Neuronal stem cell (in vitro differentiated cells): ENCODE measurements around the gene CLASP1.

Source experiments
- DNase-seq: peaks from one replicate; pipeline ENCODE4 v3.0.0-alpha.2; 2013; ENCODE audit warnings: low spot score
- H2AFZ ChIP-seq: one replicate; pipeline ENCODE4 v1.6.1; 2013; ENCODE audit warnings: mild to moderate bottlenecking, low read length, inconsistent platforms
- H2AK5ac ChIP-seq: 2 replicates; pipeline ENCODE4 v1.6.1; 2013; ENCODE audit warnings: low read depth, mild to moderate bottlenecking, inconsistent platforms, low read length, moderate library complexity, mixed read lengths
- H2BK120ac ChIP-seq: 2 replicates; pipeline ENCODE4 v1.6.1; 2013; ENCODE audit warnings: low read depth, mild to moderate bottlenecking, inconsistent platforms, low read length, moderate library complexity, mixed read lengths
- H2BK12ac ChIP-seq: one replicate; pipeline ENCODE4 v1.6.1; 2013; ENCODE audit warnings: low read length, inconsistent platforms
- H2BK15ac ChIP-seq: 2 replicates; pipeline ENCODE4 v1.6.1; 2013; ENCODE audit warnings: mild to moderate bottlenecking, low read length, inconsistent platforms, mixed read lengths
- H2BK5ac ChIP-seq: one replicate; pipeline ENCODE4 v1.6.1; 2013; ENCODE audit warnings: inconsistent platforms, mild to moderate bottlenecking, low read length, moderate library complexity
- H3K14ac ChIP-seq: one replicate; pipeline ENCODE4 v1.6.1; 2013; ENCODE audit warnings: low read length, inconsistent platforms
- H3K18ac ChIP-seq: 2 replicates; pipeline ENCODE4 v1.6.1; 2013; ENCODE audit warnings: low read length, inconsistent platforms
- H3K23ac ChIP-seq: 2 replicates; pipeline ENCODE4 v1.6.1; 2013; ENCODE audit warnings: low read depth, mild to moderate bottlenecking, mixed read lengths, low read length, inconsistent platforms; ENCODE audit not compliant: poor library complexity
- H3K27ac ChIP-seq: replicated peaks from 3 replicates; pipeline ENCODE4 v1.5.1; 2013; ENCODE audit warnings: low read length, inconsistent platforms
- H3K27me3 ChIP-seq, 3 experiments: 2 replicates each; pipeline ENCODE4 v1.6.1; 2013; ENCODE audit warnings: low read length in 3 of 3, mild to moderate bottlenecking in 2 of 3, inconsistent platforms in 1 of 3, low read depth in 1 of 3, mixed read lengths in 1 of 3, moderate library complexity in 1 of 3; ENCODE audit not compliant: control insufficient read depth in 3 of 3, insufficient read depth in 3 of 3
- H3K36me3 ChIP-seq, 2 donors: replicated peaks in 1 of 2; 2 replicates each; pipeline ENCODE4 v1.6.1; 2013; ENCODE audit warnings: low read length in 2 of 2; ENCODE audit not compliant: control insufficient read depth in 2 of 2, insufficient read depth in 2 of 2
- H3K4ac ChIP-seq: 2 replicates; pipeline ENCODE4 v1.6.1; 2013; ENCODE audit warnings: inconsistent platforms, mild to moderate bottlenecking, low read length, moderate library complexity
- H3K4me1 ChIP-seq, 2 donors: 1 replicate in 1 of 2; 2 replicates in 1 of 2; pipeline ENCODE4 v1.6.1; 2013; ENCODE audit warnings: low read length in 2 of 2, low read depth in 1 of 2; ENCODE audit not compliant: control insufficient read depth in 2 of 2, insufficient read depth in 1 of 2
- H3K4me2 ChIP-seq: one replicate; pipeline ENCODE4 v1.6.1; 2013; ENCODE audit warnings: mild to moderate bottlenecking, low read length, inconsistent platforms; ENCODE audit not compliant: insufficient read depth, poor library complexity, severe bottlenecking
- H3K4me3 ChIP-seq, 2 donors: 2 replicates each; pipeline ENCODE4 v1.5.1; 2013; ENCODE audit warnings: low read length in 2 of 2, mild to moderate bottlenecking in 2 of 2, inconsistent platforms in 1 of 2, moderate library complexity in 1 of 2
- H3K79me1 ChIP-seq: one replicate; pipeline ENCODE4 v1.6.1; 2013; ENCODE audit warnings: low read depth, mild to moderate bottlenecking, inconsistent platforms, low read length, moderate library complexity
- H3K9ac ChIP-seq: one replicate; pipeline ENCODE4 v1.6.1; 2013; ENCODE audit warnings: mild to moderate bottlenecking, low read depth, low read length, inconsistent platforms; ENCODE audit not compliant: poor library complexity
- H3K9me3 ChIP-seq, 2 donors: replicated peaks in 1 of 2; 2 replicates each; pipeline versions ENCODE3 to v1.6.1; 2013; ENCODE audit warnings: low read length in 2 of 2, mild to moderate bottlenecking in 2 of 2, inconsistent platforms in 1 of 2, low read depth in 1 of 2, mixed read lengths in 1 of 2, moderate library complexity in 1 of 2; ENCODE audit not compliant: control insufficient read depth in 2 of 2, insufficient read depth in 1 of 2
- H4K8ac ChIP-seq: one replicate; pipeline ENCODE4 v1.6.1; 2013; ENCODE audit warnings: low read depth, mild to moderate bottlenecking, inconsistent platforms, low read length, moderate library complexity
- H4K91ac ChIP-seq: one replicate; pipeline ENCODE4 v1.6.1; 2013; ENCODE audit warnings: low read length, low read depth, mild to moderate bottlenecking, inconsistent platforms; ENCODE audit not compliant: poor library complexity
- WGBS, 2 donors: extraction: QIAGEN DNeasy Blood & Tissue Kit; methylation state at CpG; one replicate each; pipeline ENCODE4 v1.1.7; 2013; ENCODE audit warnings: missing lambda C conversion rate in 2 of 2, mixed read lengths in 1 of 2; ENCODE audit not compliant: insufficient read length in 2 of 2, insufficient replicate concordance in 1 of 2; ENCODE audit errors: extremely low coverage in 2 of 2; 5-methylcytosine and 5-hydroxymethylcytosine counted together

The CLASP1 gene

GRCh38 chr2:121468936-121469335 is 180.3 kb downstream of the CLASP1 start:
- no peak overlapping the region for H3K27ac ChIP-seq
- no peak overlapping the region for H3K18ac ChIP-seq
- H3K9me3 ChIP-seq, result peaks cover 0 to 12% of the 10 kb centered on the region in 2 donors
- H2BK12ac ChIP-seq, result no peak overlapping the region
- peaks cover 13 to 52% of the 10 kb centered on the region in 2 donors for H3K36me3 ChIP-seq
- no peaks in the 10 kb centered on the region for H3K27me3 ChIP-seq
- no peak overlapping the region for H4K8ac ChIP-seq
- H2BK5ac ChIP-seq, result no peak overlapping the region
- H3K4me1 ChIP-seq, result peaks cover 7 to 21% of the 10 kb centered on the region in 2 donors
- no peak overlapping the region for H3K14ac ChIP-seq
- peaks cover 1% of the 10 kb centered on the region for H3K79me1 ChIP-seq
- no peak overlapping the region for H4K91ac ChIP-seq
- no CpG with 5 or more reads among the region's 6 CpGs for WGBS, 2 donors
- H3K9ac ChIP-seq, result no peak overlapping the region
- peak overlapping the region; percentile 35 for H3K23ac ChIP-seq
- H2AFZ ChIP-seq, result no peak overlapping the region
- H3K4me3 ChIP-seq, result no peak overlapping the region
- DNase-seq, result no peak
- H2BK15ac ChIP-seq, result no peak overlapping the region
- no peak overlapping the region for H3K4me2 ChIP-seq
- H2AK5ac ChIP-seq, result no peak overlapping the region
- H2BK120ac ChIP-seq, result no peak overlapping the region
- no peak overlapping the region for H3K4ac ChIP-seq

- H3K23ac ChIP-seq, result no peak overlapping the region
- H3K18ac ChIP-seq, result no peak overlapping the region
- no peak overlapping the region for H4K8ac ChIP-seq
- WGBS, 2 donors, result no CpG with 5 or more reads among the region's 3 CpGs
- H3K14ac ChIP-seq, result no peak overlapping the region
- DNase-seq, result no peak
- H2BK12ac ChIP-seq, result no peak overlapping the region
- no peaks in the 10 kb centered on the region for H3K79me1 ChIP-seq
- H3K4me3 ChIP-seq, result no peak overlapping the region
- H3K4me2 ChIP-seq, result no peak overlapping the region
- no peak overlapping the region for H2AFZ ChIP-seq
- no peaks in the 10 kb centered on the region for H3K27me3 ChIP-seq
- no peak overlapping the region for H3K9ac ChIP-seq
- H2BK15ac ChIP-seq, result no peak overlapping the region
- no peak overlapping the region for H2BK5ac ChIP-seq
- no peaks in the 10 kb centered on the region for H3K9me3 ChIP-seq
- no peak overlapping the region for H4K91ac ChIP-seq
- H2BK120ac ChIP-seq, result no peak overlapping the region
- no peak overlapping the region for H2AK5ac ChIP-seq
- H3K4ac ChIP-seq, result no peak overlapping the region
- H3K27ac ChIP-seq, result no peak overlapping the region
- H3K4me1 ChIP-seq, result no peaks in the 10 kb centered on the region
- peaks cover 1 to 93% of the 10 kb centered on the region in 2 donors for H3K36me3 ChIP-seq
These were observed 190.0 kb downstream of the CLASP1 start for GRCh38 chr2:121459291-121459690.

GRCh38 chr2:121456325-121456724 is 192.9 kb downstream of the CLASP1 start:
- H2BK120ac ChIP-seq, result no peak overlapping the region
- no peak overlapping the region for H2AFZ ChIP-seq
- no peaks in the 10 kb centered on the region for H3K79me1 ChIP-seq
- H3K4me1 ChIP-seq, result no peaks in the 10 kb centered on the region
- H3K9me3 ChIP-seq, result no peaks in the 10 kb centered on the region
- H3K27me3 ChIP-seq, result no peaks in the 10 kb centered on the region
- no peak overlapping the region for H3K9ac ChIP-seq
- no peak for DNase-seq
- H3K18ac ChIP-seq, result no peak overlapping the region
- H2BK15ac ChIP-seq, result no peak overlapping the region
- H2BK12ac ChIP-seq, result no peak overlapping the region
- peaks cover 2 to 97% of the 10 kb centered on the region in 2 donors for H3K36me3 ChIP-seq
- H3K23ac ChIP-seq, result no peak overlapping the region
- H2AK5ac ChIP-seq, result no peak overlapping the region
- H3K4me2 ChIP-seq, result no peak overlapping the region
- no peak overlapping the region for H3K27ac ChIP-seq
- H4K8ac ChIP-seq, result no peak overlapping the region
- no CpG with 5 or more reads among the region's 3 CpGs for whole genome bisulfite sequencing, 2 donors
- H2BK5ac ChIP-seq, result no peak overlapping the region
- H3K14ac ChIP-seq, result no peak overlapping the region
- H3K4me3 ChIP-seq, result no peak overlapping the region
- H3K4ac ChIP-seq, result no peak overlapping the region
- H4K91ac ChIP-seq, result no peak overlapping the region

- no peak for DNase-seq
- Histone ChIP-seq H4K91ac (no peak overlapping the region), H3K4me3 (no peak overlapping the region), H2BK15ac (no peak overlapping the region), H3K27ac (no peak overlapping the region), H4K8ac (no peak overlapping the region), H3K18ac (no peak overlapping the region), H3K79me1 (no peaks in the 10 kb centered on the region), H3K9me3 (no peaks in the 10 kb centered on the region), H3K27me3 (no peaks in the 10 kb centered on the region), H2AK5ac (no peak overlapping the region), H2AFZ (no peak overlapping the region), H2BK5ac (no peak overlapping the region), H3K4ac (no peak overlapping the region), H3K4me2 (no peak overlapping the region), H2BK12ac (no peak overlapping the region), H3K23ac (no peak overlapping the region), H2BK120ac (no peak overlapping the region), H3K14ac (no peak overlapping the region), H3K9ac (no peak overlapping the region), H3K4me1 (no peaks in the 10 kb centered on the region), H3K36me3 (peaks cover 2 to 97% of the 10 kb centered on the region in 2 donors)
- no CpG with 5 or more reads among the region's 5 CpGs for WGBS, 2 donors
These were observed 193.8 kb downstream of the CLASP1 start for GRCh38 chr2:121455446-121455845.
